Stimulated activated CD4-positive, alpha-beta T cell treated with anti-CD3 and anti-CD28 coated beads, Interleukin-4, amount 100 ng/mL, for 4 hours (primary cell): ENCODE measurements around the gene GNB1L.

ENCODE experiments used
- DNase-seq, 2 experiments: peaks; one replicate each; pipeline ENCODE4 v3.0.0-alpha.2; 2020

GNB1L gene

DNA sequence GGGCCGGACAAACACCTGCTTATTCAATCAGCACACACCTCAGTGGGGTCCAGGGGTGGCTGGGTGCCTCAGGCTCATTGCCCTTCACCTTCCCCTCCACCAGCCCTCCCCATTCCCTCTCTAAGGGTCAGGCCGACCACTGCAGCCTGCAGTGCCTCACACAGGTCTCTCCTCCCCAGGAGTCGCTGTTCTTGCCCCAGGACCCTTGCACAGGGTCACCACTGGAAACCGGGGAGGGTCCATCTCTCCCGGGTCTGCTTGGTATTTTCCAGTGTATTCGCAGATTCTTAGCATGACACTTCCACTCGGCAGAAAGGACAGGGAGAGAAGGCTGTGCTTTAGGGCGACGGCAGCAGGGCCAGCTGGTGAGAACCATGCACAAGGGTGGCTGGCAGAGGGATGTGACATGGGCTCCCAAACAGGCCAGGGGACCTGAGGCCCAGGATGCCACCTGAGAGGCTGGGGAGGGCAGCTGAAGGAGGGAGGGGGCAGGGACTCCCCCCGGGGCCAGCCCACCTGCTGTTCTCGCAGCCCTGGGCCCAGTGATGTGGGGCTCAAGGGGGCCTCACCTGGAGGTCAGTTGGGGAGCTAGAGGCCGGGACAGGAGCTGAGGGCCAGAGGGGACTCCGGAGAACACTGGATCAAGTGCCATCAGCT, 110.2 kb downstream of the GNB1L start:
- no peak for DNase-seq

DNA sequence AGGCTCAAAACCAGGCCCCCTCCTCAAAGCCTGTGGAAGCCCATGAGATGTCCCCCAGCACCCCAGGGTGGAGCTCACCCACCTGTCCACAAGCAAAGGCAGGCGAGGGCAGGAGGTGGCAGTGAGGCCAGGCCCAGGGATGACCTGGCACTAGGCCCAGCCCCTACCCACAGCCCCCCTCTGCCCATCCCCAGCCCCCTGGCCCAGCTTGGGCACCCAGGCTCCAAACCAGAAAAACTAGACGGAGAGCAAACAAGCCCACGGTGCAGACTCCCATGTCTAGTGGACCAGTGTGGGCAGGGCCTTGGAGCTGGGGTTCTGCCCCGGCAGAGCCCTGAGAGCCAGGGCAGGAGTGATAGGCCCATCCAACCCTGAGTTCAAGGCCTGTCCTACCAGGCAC, 111.0 kb downstream of the GNB1L start:
- DNase-seq = no peak

DNA sequence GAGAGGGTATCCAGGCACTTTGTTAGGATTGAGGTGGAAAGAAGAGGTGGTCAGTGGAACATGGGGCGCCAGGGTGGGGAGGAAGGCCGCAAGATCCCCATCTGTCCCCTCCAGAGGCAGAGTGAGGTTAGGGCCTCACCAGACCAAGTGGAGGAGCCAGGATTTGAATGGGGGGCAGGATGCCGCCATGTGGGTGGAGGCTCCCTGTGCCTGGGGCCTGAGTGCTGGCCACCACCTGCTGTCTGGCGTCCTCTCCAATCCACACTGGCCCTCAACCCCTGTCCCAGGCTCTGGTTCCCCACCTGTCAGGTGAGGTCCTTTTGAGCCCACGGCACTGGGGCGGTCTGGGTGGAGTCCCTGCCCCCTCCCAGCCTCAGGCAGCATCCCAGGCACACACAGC, 111.6 kb downstream of the GNB1L start:
- DNase-seq = no peak

DNA sequence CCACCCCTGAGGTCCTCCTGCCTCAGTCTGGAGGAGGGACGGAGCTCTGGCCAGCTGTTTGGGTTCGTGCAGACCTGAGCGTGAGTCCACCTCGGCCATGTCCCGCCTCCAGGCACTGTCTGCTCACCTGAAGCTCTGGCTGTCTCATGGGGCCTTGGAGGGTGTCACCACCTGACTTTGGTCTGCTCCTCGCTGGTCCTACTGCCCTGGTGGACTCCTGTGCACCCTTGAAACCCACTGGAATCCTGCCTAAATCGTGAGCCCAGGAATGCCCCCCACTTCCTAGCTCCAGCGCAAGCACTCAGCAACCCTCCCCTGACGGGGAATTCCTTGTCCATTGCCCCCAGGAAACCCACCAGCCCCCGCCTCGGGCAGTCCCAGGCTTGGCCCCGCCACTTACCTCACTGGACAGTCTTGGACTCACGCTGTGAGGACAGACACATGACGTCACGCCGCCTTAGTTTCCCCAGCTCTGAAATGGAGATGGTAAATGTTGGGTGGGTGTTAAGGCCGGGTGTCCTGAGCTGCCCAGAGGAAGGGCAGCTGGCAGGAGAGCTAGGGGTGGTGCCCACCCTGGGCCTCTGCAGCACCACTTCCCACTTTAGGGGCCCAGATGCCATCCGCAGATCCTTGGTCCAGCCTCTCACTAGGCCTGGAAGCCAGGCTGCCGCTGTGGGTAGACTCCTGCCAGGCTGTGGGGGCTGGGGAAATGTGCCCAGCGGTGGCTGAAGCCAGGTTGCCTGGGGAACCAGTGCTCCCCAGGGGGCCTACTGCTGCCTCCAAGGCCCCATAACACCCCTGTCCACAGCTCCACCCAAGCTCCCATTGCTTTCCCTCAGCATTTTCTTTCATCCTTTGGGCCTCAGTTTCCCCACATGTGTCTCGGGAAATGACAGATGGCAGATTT, 112.3 kb downstream of the GNB1L start:
- DNase-seq = no peak

DNA sequence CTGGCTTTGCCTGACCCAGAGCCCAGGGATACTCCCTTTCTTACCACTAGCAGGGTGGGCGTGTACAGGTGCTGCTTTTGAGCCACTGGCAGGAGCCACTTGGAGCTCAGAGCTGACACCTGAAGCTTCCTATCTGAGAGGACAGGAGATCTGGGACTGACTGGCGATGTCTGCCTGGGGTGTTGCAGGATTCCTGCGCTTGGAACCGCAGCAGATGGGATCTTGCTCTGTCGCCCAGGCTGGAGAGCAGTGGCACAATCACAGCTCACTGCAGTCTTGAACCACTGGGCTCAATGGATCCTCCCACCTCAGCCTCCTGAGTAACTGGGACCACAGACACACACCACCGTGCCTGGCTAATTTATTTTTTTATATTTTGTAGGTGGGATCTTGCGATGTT, 113.6 kb downstream of the GNB1L start:
- DNase-seq = no peak

- no peak for DNase-seq
These were observed 114.1 kb downstream of the GNB1L start for GRCh38 chr22:19740586-19740985.

GRCh38 chr22:19739911-19740449, 114.7 kb downstream of the GNB1L start:
- no peak for DNase-seq

GRCh38 chr22:19739448-19739895, 115.2 kb downstream of the GNB1L start:
- no peak for DNase-seq

DNA sequence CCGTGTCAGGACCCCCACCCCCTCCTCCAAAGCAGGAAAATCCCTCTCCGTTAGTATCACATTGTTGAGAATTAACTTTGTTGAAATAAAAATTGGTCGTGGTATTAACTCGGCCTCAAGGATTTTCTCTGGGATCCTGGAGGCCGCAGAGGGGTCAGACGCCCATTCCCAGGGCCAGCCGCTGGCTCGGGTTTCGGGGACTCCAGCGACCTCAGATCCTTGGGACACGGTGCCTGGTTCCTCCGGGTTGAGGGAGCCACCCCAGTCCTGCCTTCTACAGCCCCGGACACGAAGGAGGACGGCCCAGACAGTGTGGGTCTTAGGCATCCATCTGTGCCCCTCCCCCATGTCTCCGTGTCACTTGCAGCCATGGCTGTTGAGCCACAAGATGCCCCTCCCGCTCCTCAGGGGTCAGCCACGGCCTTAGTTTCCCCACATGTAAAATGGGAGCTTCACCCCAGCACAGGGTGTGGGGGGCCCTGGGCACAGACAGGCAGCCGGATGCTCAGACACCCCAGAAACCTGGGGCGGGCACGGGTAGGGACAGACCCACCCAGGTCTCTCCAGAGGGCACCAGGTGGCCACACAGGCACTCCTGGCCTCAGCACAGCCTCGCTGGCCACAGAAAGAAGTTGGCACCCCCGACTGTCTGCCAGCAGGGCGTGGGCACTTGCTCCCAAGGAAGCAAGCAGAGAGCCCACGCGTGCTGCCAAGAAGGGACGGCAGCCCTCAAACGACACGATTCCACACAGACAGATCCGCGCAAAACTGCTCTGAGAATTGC, 115.8 kb downstream of the GNB1L start:
- no peak for DNase-seq

- DNase-seq = no peak
These were observed 116.6 kb downstream of the GNB1L start for GRCh38 chr22:19737846-19738663.

DNA sequence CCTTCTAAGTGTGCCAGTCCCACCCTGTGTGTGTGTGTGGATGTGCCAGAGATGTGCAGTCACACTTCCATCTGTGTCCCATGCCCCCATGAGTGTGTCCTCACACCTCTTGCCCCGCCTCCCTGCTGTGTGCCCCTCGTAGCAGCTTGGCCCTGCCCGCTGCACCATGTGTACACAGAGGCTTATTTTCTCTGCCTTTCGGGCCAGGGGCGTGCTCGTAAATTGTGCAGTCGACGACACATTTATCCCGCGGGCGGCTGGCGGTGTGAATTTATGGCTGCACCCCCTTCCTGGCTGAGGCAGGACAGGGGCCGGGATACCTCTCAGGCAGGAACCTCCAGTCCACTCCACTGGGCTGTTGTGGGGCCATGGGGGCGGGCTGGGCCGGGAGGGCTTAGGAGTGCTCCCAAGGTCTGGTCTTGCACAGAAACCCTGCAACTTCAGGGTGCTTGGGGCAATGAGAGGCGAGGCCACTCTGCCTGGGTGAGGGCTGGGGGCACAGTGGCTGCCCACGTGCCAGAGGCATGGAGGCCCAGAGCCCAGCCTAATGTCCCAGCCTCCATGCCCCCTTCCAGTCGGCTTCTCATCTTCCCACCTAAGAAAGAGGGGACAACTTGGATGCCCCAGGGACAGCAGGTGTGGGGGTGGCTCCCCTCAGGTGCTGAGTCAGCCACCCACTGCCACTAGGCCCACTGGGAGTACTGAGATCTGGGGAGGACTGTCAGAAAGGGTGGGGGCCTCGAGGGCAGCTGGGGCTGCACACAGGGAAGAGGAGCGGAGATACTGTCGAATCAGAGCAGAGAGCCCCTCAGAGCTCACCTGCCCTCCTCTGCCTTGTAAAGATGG, 118.8 kb downstream of the GNB1L start:
- no peak for DNase-seq

DNA sequence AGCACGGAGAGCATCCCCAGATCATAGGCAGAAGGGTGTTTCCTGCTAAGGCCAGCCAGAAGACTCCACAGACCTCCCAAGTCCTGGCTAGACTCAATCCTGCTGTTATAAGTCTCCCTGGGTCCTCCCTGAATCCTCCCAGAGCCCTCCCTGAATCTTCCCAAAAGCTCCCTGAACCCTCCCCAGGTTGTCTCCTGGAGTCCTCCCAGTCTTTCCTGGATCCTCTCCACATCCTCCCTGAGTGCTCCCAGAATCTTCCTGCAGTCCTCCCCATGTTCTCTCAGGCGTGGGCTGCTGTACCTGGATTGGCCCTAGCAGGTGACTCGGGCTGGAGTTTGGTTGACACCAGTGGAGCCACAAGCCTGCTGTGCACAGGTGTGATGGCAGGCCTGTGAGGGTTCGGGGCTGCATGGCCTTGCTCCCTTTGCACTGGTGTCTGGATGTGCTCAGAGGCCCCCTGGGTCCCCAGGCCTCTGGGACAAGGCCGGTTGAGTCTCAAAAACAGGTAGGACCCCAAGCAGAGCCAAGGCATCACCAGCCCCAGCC, 119.8 kb downstream of the GNB1L start:
- DNase-seq = no peak

GRCh38 chr22:19734163-19734562, 120.5 kb downstream of the GNB1L start:
- no peak for DNase-seq

DNA sequence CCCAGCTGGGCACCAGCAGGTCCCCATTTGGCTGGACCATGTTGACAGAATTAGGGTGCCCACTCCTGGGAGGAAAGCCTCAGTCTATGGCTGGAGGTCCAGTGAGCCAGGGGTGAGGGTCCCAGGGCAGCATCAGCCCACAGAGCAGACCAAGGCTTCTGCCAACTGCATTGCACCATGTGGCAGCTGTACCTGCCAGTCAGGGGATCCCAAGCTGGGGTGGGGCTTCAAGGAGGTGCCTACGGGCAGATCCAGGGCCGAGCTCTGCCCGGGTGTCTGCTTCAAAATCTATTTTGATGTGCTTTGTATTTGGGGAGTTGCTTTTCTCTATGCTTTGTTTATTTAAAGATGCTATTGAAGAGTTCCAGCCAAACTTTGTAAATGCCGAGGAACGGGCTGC, 120.9 kb downstream of the GNB1L start:
- no peak for DNase-seq
